ENCODE measurements around the gene SFMBT2. TPM values are rescaled to one million over a fixed set of nuclear protein-coding genes. Genes with fewer than 3 reads are reported as not detected.

The SFMBT2 gene
- polyA plus RNA-seq, 2 of the 4 experiments (the other 2 are of a cell fraction), result 9.6 to 10.2 TPM

DNA sequence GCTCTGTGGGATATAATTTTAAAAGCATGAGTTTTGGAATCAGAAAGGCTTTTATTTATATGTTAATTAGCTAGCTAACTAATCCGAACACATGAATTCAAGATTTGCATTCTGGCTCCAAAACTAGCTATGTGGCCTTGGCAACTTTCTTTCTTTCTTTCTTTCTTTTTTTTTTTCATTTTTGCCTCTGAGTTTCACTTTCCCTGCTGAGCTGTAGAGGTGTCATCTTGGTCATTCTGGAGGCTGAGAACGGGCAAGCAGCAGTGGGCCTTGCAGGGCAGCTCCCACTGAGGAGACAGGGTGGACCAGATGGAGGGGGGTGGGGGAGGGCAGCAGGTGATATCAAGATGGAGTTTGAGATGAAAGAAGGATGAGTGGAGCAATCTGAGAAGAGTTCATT, 24.8 kb upstream of the SFMBT2 start:
- ATAC-seq, result no peak
- POLR2A ChIA-PET, result no interaction called here
- no peak overlapping the region for H3K27ac ChIP-seq
- no peaks in the 10 kb centered on the region for H3K4me1 ChIP-seq
- no peak for DNase-seq (ENCODE audit: low read depth in 1 of 2, low spot score in 1 of 2)
- TF ChIP-seq HES2 (IDR thresholded peaks at IDR 0.05) (no peak), ZC3H11A (IDR thresholded peaks at IDR 0.05) (no peak), MAX (IDR thresholded peaks at IDR 0.05) (no peak), PHF8 (IDR thresholded peaks at IDR 0.05; ENCODE audit: borderline replicate concordance, low read depth) (no peak), NFE2L2 (conservative IDR thresholded peaks at IDR 0.05; ENCODE audit: low read length) (no peak), JUNB (IDR thresholded peaks at IDR 0.05) (no peak), ZFP36 (IDR thresholded peaks at IDR 0.05; ENCODE audit: borderline replicate concordance, partially characterized antibody) (no peak), USF2 (IDR thresholded peaks at IDR 0.05) (no peak), RNF2 (IDR thresholded peaks at IDR 0.05; ENCODE audit: borderline replicate concordance, low read depth) (no peak)
- TF ChIP-seq, protein P1, sequence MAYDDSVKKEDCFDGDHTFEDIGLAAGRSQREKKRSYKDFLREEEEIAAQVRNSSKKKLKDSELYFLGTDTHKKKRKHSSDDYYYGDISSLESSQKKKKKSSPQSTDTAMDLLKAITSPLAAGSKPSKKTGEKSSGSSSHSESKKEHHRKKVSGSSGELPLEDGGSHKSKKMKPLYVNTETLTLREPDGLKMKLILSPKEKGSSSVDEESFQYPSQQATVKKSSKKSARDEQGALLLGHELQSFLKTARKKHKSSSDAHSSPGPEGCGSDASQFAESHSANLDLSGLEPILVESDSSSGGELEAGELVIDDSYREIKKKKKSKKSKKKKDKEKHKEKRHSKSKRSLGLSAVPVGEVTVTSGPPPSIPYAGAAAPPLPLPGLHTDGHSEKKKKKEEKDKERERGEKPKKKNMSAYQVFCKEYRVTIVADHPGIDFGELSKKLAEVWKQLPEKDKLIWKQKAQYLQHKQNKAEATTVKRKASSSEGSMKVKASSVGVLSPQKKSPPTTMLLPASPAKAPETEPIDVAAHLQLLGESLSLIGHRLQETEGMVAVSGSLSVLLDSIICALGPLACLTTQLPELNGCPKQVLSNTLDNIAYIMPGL (CRISPR knock-in tag; IDR thresholded peaks at IDR 0.05; ENCODE audit: borderline replicate concordance), result no peak
- no peaks in the 10 kb centered on the region; the same call in 2 of the 3 replicates for H3K9me3 ChIP-seq
- H3K4me3 ChIP-seq, result no peak overlapping the region
- 43% methylated on average over 2 of the region's 2 CpGs for WGBS (ENCODE audit: missing lambda C conversion rate)
- no peak for FAIRE-seq
- no peak overlapping the region for H3K4me2 ChIP-seq
- CTCF ChIA-PET, result interaction anchor here (0.6 to 1.2 kb wide), 3 partner anchors 24 to 1018 kb away, joined by 3 to 5 read pairs (median 4); no protein-coding TSS in a partner anchor

DNA sequence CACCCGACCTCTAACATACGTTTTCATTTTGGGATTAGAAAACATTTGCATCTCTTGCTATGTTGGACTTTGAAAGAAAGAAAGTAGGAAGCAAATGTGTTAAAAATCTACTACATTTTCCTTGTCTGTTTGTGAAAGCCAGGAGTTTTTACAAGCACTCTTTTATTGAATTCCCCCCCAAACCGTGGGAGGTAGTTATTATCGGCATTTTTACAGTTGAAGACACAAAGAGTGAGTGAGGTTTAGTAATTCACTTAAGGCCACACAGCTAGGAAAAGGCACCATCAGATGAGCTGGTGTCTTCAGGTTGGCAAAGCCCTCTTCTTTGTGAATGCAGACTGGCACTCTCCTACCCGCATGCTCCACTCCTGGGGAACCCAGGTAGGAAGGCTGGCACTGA, 23.5 kb upstream of the SFMBT2 start:
- FAIRE-seq (no peak), ATAC-seq (no peak), DNase-seq (ENCODE audit: low read depth in 1 of 2, low spot score in 1 of 2) (no peak)
- Histone ChIP-seq H3K27ac (no peak overlapping the region), H3K4me3 (no peak overlapping the region), H3K4me2 (no peak overlapping the region), H3K4me1 (no peaks in the 10 kb centered on the region), H3K9me3 (no peaks in the 10 kb centered on the region; the same call in 2 of the 3 replicates)
- 70% methylated on average over 5 of the region's 5 CpGs for WGBS (ENCODE audit: missing lambda C conversion rate)
- CTCF ChIA-PET, result interaction anchor here (0.6 kb wide), 1 partner anchor 750 kb away, joined by 5 read pairs; no protein-coding TSS in a partner anchor
- POLR2A ChIA-PET, result no interaction called here
- no peak for TF ChIP-seq SREBF2 (IDR thresholded peaks at IDR 0.05)
- no peak for TF ChIP-seq MAFK (IDR thresholded peaks at IDR 0.05; ENCODE audit: partially characterized antibody)
- TF ChIP-seq USF2 (IDR thresholded peaks at IDR 0.05), result no peak
- TF ChIP-seq TP53 (CRISPR knock-in tag; IDR thresholded peaks at IDR 0.05), result no peak
- no peak for TF ChIP-seq POLR2A (IDR thresholded peaks at IDR 0.05; ENCODE audit: low read length)
- no peak for TF ChIP-seq CTCF (IDR thresholded peaks at IDR 0.05)
- TF ChIP-seq ESRRA (IDR thresholded peaks at IDR 0.05; ENCODE audit: borderline replicate concordance, low read length), result no peak
- no peak for TF ChIP-seq CEBPB (IDR thresholded peaks at IDR 0.05)
- no peak for TF ChIP-seq CHD2 (IDR thresholded peaks at IDR 0.05; ENCODE audit: low read length, partially characterized antibody)
- TF ChIP-seq EHMT2 (IDR thresholded peaks at IDR 0.05; ENCODE audit: low read depth), result no peak
- no peak for TF ChIP-seq FOSL2 (IDR thresholded peaks at IDR 0.05)
- no peak for TF ChIP-seq FOSL2 (CRISPR knock-in tag; IDR thresholded peaks at IDR 0.05)
- TF ChIP-seq FOSB (CRISPR knock-in tag; IDR thresholded peaks at IDR 0.05), result no peak
- TF ChIP-seq HOXB13 (CRISPR knock-in tag; IDR thresholded peaks at IDR 0.05; ENCODE audit: low read depth), result no peak
- no peak for TF ChIP-seq KDM1A (IDR thresholded peaks at IDR 0.05; ENCODE audit: low read depth)
- TF ChIP-seq, protein P1 (CRISPR knock-in tag; IDR thresholded peaks at IDR 0.05; ENCODE audit: borderline replicate concordance), result no peak
- TF ChIP-seq HEYL (CRISPR knock-in tag; IDR thresholded peaks at IDR 0.05), result no peak
- TF ChIP-seq ZSCAN20 (CRISPR knock-in tag; IDR thresholded peaks at IDR 0.05), result no peak
